Fibroblast of lung (primary cell): Measurements from ENCODE around the gene DLK1. TPM values are rescaled to one million over a fixed set of nuclear protein-coding genes. Genes with fewer than 3 reads are reported as not detected.

Experiments
- DNase-seq, 2 donors: peaks; one replicate each; pipeline versions ENCODE4 v3.0.0 to v3.0.0-alpha.2; 2010; ENCODE audit warnings: low read depth in 2 of 2
- H2AFZ ChIP-seq: 2 replicates; pipeline ENCODE4 v1.5.1; 2012; ENCODE audit warnings: low read length, control low read depth, inconsistent platforms
- H3K27ac ChIP-seq: 2 replicates; pipeline ENCODE4 v1.5.1; 2011; ENCODE audit warnings: low read length, control low read depth; ENCODE audit not compliant: insufficient read depth
- H3K27me3 ChIP-seq: 2 replicates; pipeline ENCODE4 v1.5.1; 2011; ENCODE audit warnings: mild to moderate bottlenecking, low read length; ENCODE audit not compliant: control insufficient read depth, insufficient read depth
- H3K36me3 ChIP-seq: 2 replicates; pipeline ENCODE4 v1.5.1; 2011; ENCODE audit warnings: low read length; ENCODE audit not compliant: control insufficient read depth, insufficient read depth
- H3K4me1 ChIP-seq: 2 replicates; pipeline ENCODE4 v1.5.1; 2011; ENCODE audit warnings: low read length; ENCODE audit not compliant: control insufficient read depth, insufficient read depth; ENCODE audit errors: extremely low read depth
- H3K4me2 ChIP-seq: 2 replicates; pipeline ENCODE4 v1.5.1; 2011; ENCODE audit warnings: low read length, control low read depth; ENCODE audit not compliant: insufficient read depth; ENCODE audit errors: extremely low read depth
- H3K4me3 ChIP-seq, 4 experiments: fragments of 200-600 bp in 1 of 4; sonication (generic) in 1 of 4; replicated peaks in 1 of 4; 2 replicates each; pipeline ENCODE4 v1.5.1; 2011 to 2016; ENCODE audit warnings: low read length in 4 of 4, low read depth in 3 of 4, mild to moderate bottlenecking in 3 of 4, control low read depth in 2 of 4, inconsistent platforms in 1 of 4, mixed read lengths in 1 of 4; ENCODE audit not compliant: insufficient read depth in 1 of 4; ENCODE audit errors: control extremely low read depth in 1 of 4
- H3K79me2 ChIP-seq: 2 replicates; pipeline ENCODE4 v1.5.1; 2012; ENCODE audit warnings: mild to moderate bottlenecking, low read length, inconsistent platforms; ENCODE audit not compliant: control insufficient read depth, insufficient read depth
- H3K9ac ChIP-seq: 2 replicates; pipeline ENCODE4 v1.5.1; 2011; ENCODE audit warnings: mild to moderate bottlenecking, low read length, control low read depth; ENCODE audit not compliant: insufficient read depth
- H3K9me3 ChIP-seq: 2 replicates; pipeline ENCODE4 v1.5.1; 2012; ENCODE audit warnings: low read depth, low read length; ENCODE audit not compliant: control insufficient read depth, insufficient read depth
- H4K20me1 ChIP-seq: 2 replicates; pipeline ENCODE4 v1.5.1; 2011; ENCODE audit warnings: low read length; ENCODE audit not compliant: control insufficient read depth, insufficient read depth; ENCODE audit errors: extremely low read depth
- EZH2 ChIP-seq: IDR thresholded peaks from 2 replicates; pipeline ENCODE4 v1.5.1; 2012; ENCODE audit warnings: low read length, control low read depth, mild to moderate bottlenecking; ENCODE audit errors: missing control alignments
- polyA plus RNA-seq, 2 donors: library from polyadenylated mRNA; depleted of rRNA in 1 of 2; stranded (reverse) in 1 of 2; unstranded in 1 of 2; fragments of >200 nt; gene quantifications; 2 replicates each; pipeline ENCODE4 v1.2.1, GENCODE V29; 2011 to 2012; ENCODE audit warnings: missing spikeins in 1 of 2
- total RNA-seq: library from RNA; depleted of rRNA; stranded (reverse); fragments of >200 nt; gene quantifications from 2 replicates; pipeline ENCODE4 v1.2.1, GENCODE V29; 2014
- TF ChIP-seq, protein P1 (sequence below), 2 donors: IDR thresholded peaks in 1 of 2; conservative IDR thresholded peaks in 1 of 2; 1 replicate in 1 of 2; 2 replicates in 1 of 2; pipeline ENCODE4 v1.5.1; 2011 to 2012; ENCODE audit warnings: low read length in 2 of 2, control low read depth in 1 of 2, inconsistent platforms in 1 of 2, low read depth in 1 of 2, mild to moderate bottlenecking in 1 of 2

DLK1 gene
- total and polyA plus RNA-seq, 2 donors (not counting 1 experiment from before 2014, with no cell fraction given) = not detected

DNA sequence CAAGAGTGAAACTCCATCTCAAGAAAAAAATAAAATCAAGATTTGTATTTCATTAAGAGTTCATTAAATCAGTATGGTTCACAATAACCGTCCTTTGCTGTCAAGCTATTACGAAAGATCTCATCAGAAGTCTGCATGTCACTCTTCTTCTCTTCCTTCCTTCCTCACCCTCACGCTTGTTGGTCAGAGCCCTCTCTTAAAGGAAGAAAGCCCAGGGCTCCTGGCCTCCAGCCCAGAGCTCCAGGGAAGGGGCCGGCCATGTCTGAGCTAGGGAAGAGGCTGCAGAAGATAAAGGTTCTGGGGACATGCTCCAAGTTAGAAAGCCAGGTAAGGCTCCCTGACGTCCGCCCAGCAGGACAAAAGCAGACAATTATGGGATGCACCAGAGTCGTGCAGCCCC, 43.1 kb upstream of the DLK1 start:
- Histone ChIP-seq H3K79me2 (no peaks in the 10 kb centered on the region), H3K27me3 (no peaks in the 10 kb centered on the region), H2AFZ (no peak overlapping the region), H3K4me3 (no peak overlapping the region), H3K9me3 (no peaks in the 10 kb centered on the region), H3K27ac (no peak overlapping the region), H3K9ac (no peak overlapping the region), H3K36me3 (no peaks in the 10 kb centered on the region), H3K4me1 (peaks cover 5% of the 10 kb centered on the region), H3K4me2 (no peak overlapping the region), H4K20me1 (no peaks in the 10 kb centered on the region)
- TF ChIP-seq, protein P1, sequence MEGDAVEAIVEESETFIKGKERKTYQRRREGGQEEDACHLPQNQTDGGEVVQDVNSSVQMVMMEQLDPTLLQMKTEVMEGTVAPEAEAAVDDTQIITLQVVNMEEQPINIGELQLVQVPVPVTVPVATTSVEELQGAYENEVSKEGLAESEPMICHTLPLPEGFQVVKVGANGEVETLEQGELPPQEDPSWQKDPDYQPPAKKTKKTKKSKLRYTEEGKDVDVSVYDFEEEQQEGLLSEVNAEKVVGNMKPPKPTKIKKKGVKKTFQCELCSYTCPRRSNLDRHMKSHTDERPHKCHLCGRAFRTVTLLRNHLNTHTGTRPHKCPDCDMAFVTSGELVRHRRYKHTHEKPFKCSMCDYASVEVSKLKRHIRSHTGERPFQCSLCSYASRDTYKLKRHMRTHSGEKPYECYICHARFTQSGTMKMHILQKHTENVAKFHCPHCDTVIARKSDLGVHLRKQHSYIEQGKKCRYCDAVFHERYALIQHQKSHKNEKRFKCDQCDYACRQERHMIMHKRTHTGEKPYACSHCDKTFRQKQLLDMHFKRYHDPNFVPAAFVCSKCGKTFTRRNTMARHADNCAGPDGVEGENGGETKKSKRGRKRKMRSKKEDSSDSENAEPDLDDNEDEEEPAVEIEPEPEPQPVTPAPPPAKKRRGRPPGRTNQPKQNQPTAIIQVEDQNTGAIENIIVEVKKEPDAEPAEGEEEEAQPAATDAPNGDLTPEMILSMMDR (conservative IDR thresholded peaks at IDR 0.05 in 1 of 2, IDR thresholded peaks at IDR 0.05 in 1 of 2; ENCODE audit: low read depth in 1 of 2, low read length in 2 of 2) = no peak
- TF ChIP-seq EZH2 = no peak
- DNase-seq = no peak

DNA sequence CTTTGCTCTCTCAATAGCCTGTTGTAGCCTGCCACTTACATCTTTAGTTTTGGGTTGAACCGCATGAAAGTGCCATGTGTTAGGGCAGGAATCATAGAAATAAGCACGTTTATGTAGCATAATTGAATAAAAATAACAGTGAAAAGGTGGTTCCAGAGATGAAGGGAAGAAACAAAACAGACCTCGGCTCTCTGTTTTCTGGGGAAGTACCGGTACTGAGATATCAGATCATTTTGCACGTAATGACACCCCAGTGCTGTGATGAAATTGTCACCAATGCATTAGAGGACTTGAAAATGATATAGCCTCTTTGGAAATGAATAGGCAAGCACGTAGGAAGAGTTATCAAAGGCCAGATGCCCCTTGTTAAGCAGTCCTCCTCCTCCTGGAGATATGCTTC, 42.5 kb upstream of the DLK1 start:
- Histone ChIP-seq H3K79me2 (no peaks in the 10 kb centered on the region), H3K4me1 (peaks cover 5% of the 10 kb centered on the region), H3K27me3 (no peaks in the 10 kb centered on the region), H4K20me1 (no peaks in the 10 kb centered on the region), H3K36me3 (no peaks in the 10 kb centered on the region), H3K9ac (no peak overlapping the region), H3K4me3 (no peak overlapping the region), H2AFZ (no peak overlapping the region), H3K9me3 (no peaks in the 10 kb centered on the region), H3K27ac (no peak overlapping the region), H3K4me2 (no peak overlapping the region)
- TF ChIP-seq, protein P1 (conservative IDR thresholded peaks at IDR 0.05 in 1 of 2, IDR thresholded peaks at IDR 0.05 in 1 of 2; ENCODE audit: low read depth in 1 of 2, low read length in 2 of 2) = no peak
- no peak for TF ChIP-seq EZH2
- no peak for DNase-seq

DNA sequence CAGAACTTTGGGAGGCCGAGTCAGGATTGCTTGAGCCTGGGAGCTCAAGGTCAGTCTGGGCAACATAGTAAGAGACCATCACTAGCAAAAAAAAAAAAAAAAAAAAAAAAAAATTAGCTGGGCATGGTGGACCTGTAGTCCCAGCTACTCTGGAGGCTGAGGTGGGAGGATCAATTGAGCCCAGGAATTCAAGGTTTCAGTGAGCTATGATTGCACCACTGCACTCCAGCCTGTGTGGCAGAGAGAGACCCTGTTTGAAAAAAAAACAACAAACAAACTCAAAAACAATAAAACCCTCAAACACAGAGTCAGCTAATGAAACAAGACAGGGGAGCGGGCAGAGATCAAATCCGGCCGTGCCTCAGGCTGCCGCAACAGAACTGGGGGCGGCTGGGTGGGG, 41.7 kb upstream of the DLK1 start:
- Histone ChIP-seq H3K36me3 (no peaks in the 10 kb centered on the region), H3K4me3 (no peak overlapping the region), H3K9ac (no peak overlapping the region), H3K4me1 (peaks cover 3% of the 10 kb centered on the region), H3K4me2 (no peak overlapping the region), H4K20me1 (no peaks in the 10 kb centered on the region), H3K9me3 (no peaks in the 10 kb centered on the region), H3K79me2 (no peaks in the 10 kb centered on the region), H2AFZ (no peak overlapping the region), H3K27ac (no peak overlapping the region), H3K27me3 (no peaks in the 10 kb centered on the region)
- DNase-seq = no peak
- TF ChIP-seq EZH2 = no peak

DNA sequence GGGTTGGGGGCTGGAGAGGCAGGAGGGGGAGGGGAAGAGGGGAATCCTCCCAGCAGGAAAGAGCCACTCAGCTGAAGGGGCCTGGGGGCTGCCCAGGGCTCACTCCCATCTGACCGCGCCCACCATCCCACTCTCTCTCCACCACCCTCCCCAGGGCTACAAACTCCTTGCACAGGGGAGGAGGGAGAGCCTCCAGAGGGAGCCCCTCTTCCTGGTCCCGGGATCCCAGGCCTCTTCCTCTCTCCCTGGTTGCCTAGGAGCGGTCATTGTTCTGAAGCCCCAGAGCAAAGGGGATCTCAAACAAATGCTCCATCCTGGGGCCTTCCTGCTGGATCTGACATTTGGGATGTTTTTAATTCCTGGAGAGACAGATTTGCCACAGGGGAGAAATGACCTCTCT, 39.8 kb upstream of the DLK1 start:
- H4K20me1 ChIP-seq = no peaks in the 10 kb centered on the region
- TF ChIP-seq, protein P1 (conservative IDR thresholded peaks at IDR 0.05 in 1 of 2, IDR thresholded peaks at IDR 0.05 in 1 of 2; ENCODE audit: low read depth in 1 of 2, low read length in 2 of 2) = no peak
- TF ChIP-seq EZH2 = no peak

More for the DNA sequence above, 39.8 kb upstream of the DLK1 start:
- peaks cover 2% of the 10 kb centered on the region for H3K27me3 ChIP-seq
- no peak overlapping the region for H3K27ac ChIP-seq
- H3K36me3 ChIP-seq = no peaks in the 10 kb centered on the region
- H2AFZ ChIP-seq = no peak overlapping the region
- H3K9me3 ChIP-seq = no peaks in the 10 kb centered on the region
- H3K4me1 ChIP-seq = no peaks in the 10 kb centered on the region
- no peak overlapping the region for H3K9ac ChIP-seq
- no peak overlapping the region for H3K4me2 ChIP-seq
- no peaks in the 10 kb centered on the region for H3K79me2 ChIP-seq
- DNase-seq = no peak
- H3K4me3 ChIP-seq = no peak overlapping the region
